Measurements from ENCODE around the gene NSG2.

Gene NSG2

GRCh38 chr5:174155281-174155680, 109.8 kb downstream of the NSG2 start:
- no peak for DNase-seq

DNA sequence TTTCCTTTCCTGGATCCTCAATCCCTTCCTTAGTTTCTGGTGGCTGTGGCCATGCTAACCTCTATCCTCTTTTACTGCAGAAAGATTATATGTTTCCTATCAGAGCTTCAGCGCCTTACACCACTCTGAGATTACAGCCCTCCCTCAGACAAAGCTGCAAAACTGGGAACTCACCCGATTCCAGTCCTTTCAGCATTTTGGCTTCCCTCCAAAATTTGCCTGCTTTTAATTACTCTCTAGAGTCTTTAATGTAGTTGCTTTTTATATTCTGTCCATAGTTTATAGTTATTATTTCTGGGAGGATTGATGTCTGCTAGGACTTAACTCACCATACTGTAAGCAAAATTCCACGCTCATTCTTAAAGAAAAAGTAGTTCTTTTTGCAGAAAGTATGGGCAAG, 110.2 kb downstream of the NSG2 start:
- DNase-seq = no peak

- no peak for DNase-seq
Measured at GRCh38 chr5:174157048-174157447, 111.5 kb downstream of the NSG2 start.
